Nephron progenitor cell (in vitro differentiated cells): ENCODE results near the gene PLEKHG4B.

ENCODE experiments used
- DNase-seq: peaks from one replicate; pipeline ENCODE4 v3.0.0; 2021
- H3K27ac Mint-ChIP-seq: 2 replicates; pipeline ENCODE4 v1.8.0; 2021; ENCODE audit warnings: mild to moderate bottlenecking, moderate library complexity, mixed read lengths
- H3K27me3 Mint-ChIP-seq: 2 replicates; pipeline ENCODE4 v1.8.0; 2021; ENCODE audit warnings: mild to moderate bottlenecking, low read depth, mixed read lengths; ENCODE audit not compliant: poor library complexity
- H3K36me3 Mint-ChIP-seq: 2 replicates; pipeline ENCODE4 v1.8.0; 2021; ENCODE audit warnings: low read depth, mixed read lengths
- H3K4me1 Mint-ChIP-seq: 2 replicates; pipeline ENCODE4 v1.8.0; 2021; ENCODE audit warnings: mixed read lengths
- H3K4me3 Mint-ChIP-seq: 2 replicates; pipeline ENCODE4 v1.8.0; 2021; ENCODE audit warnings: mild to moderate bottlenecking, moderate library complexity, mixed read lengths
- H3K9me3 Mint-ChIP-seq: 2 replicates; pipeline ENCODE4 v1.8.0; 2021; ENCODE audit warnings: mild to moderate bottlenecking, moderate library complexity, mixed read lengths
- TF ChIP-seq, protein P1 (sequence below): fragments of 200-600 bp; sonication (generic); IDR thresholded peaks from 2 replicates; pipeline ENCODE4 v1.5.0; 2021; ENCODE audit warnings: antibody characterized with exemption

Gene PLEKHG4B

GRCh38 chr5:83029-83428, 8.9 kb upstream of the PLEKHG4B start:
- H3K4me1 Mint-ChIP-seq = peaks cover 22% of the 10 kb centered on the region
- no peak overlapping the region for H3K4me3 Mint-ChIP-seq
- no peaks in the 10 kb centered on the region for H3K9me3 Mint-ChIP-seq
- TF ChIP-seq, protein P1, sequence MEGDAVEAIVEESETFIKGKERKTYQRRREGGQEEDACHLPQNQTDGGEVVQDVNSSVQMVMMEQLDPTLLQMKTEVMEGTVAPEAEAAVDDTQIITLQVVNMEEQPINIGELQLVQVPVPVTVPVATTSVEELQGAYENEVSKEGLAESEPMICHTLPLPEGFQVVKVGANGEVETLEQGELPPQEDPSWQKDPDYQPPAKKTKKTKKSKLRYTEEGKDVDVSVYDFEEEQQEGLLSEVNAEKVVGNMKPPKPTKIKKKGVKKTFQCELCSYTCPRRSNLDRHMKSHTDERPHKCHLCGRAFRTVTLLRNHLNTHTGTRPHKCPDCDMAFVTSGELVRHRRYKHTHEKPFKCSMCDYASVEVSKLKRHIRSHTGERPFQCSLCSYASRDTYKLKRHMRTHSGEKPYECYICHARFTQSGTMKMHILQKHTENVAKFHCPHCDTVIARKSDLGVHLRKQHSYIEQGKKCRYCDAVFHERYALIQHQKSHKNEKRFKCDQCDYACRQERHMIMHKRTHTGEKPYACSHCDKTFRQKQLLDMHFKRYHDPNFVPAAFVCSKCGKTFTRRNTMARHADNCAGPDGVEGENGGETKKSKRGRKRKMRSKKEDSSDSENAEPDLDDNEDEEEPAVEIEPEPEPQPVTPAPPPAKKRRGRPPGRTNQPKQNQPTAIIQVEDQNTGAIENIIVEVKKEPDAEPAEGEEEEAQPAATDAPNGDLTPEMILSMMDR = no peak
- H3K36me3 Mint-ChIP-seq = no peaks in the 10 kb centered on the region
- peak overlapping the region; percentile 46 for H3K27ac Mint-ChIP-seq
- DNase-seq = no peak
- H3K27me3 Mint-ChIP-seq = peaks cover 68% of the 10 kb centered on the region

GRCh38 chr5:85334-85995, 6.5 kb upstream of the PLEKHG4B start:
- no peaks in the 10 kb centered on the region for H3K9me3 Mint-ChIP-seq
- no peaks in the 10 kb centered on the region for H3K36me3 Mint-ChIP-seq
- no peak overlapping the region for H3K27ac Mint-ChIP-seq
- H3K4me3 Mint-ChIP-seq = no peak overlapping the region
- no peak for DNase-seq
- H3K4me1 Mint-ChIP-seq = peaks cover 21% of the 10 kb centered on the region
- TF ChIP-seq, protein P1 = no peak
- H3K27me3 Mint-ChIP-seq = peaks cover 73% of the 10 kb centered on the region

GRCh38 chr5:89337-90286, 2.4 kb upstream of the PLEKHG4B start:
- H3K27me3 Mint-ChIP-seq = peaks cover 59% of the 10 kb centered on the region
- H3K27ac Mint-ChIP-seq = no peak overlapping the region
- H3K4me3 Mint-ChIP-seq = no peak overlapping the region

GRCh38 chr5:90590-91547, 1.1 kb upstream of the PLEKHG4B start:
- H3K9me3 Mint-ChIP-seq = no peaks in the 10 kb centered on the region
- H3K36me3 Mint-ChIP-seq = peaks cover 9% of the 10 kb centered on the region
- DNase-seq = no peak
- TF ChIP-seq, protein P1 = no peak
- H3K4me3 Mint-ChIP-seq = peak overlapping the region; percentile 77
- peaks cover 22% of the 10 kb centered on the region for H3K4me1 Mint-ChIP-seq
- peaks cover 55% of the 10 kb centered on the region for H3K27me3 Mint-ChIP-seq
- no peak overlapping the region for H3K27ac Mint-ChIP-seq

More at GRCh38 chr5:89337-90286, 2.4 kb upstream of the PLEKHG4B start:
- Mint-ChIP-seq H3K9me3 (no peaks in the 10 kb centered on the region), H3K4me1 (peaks cover 22% of the 10 kb centered on the region), H3K36me3 (no peaks in the 10 kb centered on the region)
- DNase-seq = no peak
- TF ChIP-seq, protein P1 = no peak

DNA sequence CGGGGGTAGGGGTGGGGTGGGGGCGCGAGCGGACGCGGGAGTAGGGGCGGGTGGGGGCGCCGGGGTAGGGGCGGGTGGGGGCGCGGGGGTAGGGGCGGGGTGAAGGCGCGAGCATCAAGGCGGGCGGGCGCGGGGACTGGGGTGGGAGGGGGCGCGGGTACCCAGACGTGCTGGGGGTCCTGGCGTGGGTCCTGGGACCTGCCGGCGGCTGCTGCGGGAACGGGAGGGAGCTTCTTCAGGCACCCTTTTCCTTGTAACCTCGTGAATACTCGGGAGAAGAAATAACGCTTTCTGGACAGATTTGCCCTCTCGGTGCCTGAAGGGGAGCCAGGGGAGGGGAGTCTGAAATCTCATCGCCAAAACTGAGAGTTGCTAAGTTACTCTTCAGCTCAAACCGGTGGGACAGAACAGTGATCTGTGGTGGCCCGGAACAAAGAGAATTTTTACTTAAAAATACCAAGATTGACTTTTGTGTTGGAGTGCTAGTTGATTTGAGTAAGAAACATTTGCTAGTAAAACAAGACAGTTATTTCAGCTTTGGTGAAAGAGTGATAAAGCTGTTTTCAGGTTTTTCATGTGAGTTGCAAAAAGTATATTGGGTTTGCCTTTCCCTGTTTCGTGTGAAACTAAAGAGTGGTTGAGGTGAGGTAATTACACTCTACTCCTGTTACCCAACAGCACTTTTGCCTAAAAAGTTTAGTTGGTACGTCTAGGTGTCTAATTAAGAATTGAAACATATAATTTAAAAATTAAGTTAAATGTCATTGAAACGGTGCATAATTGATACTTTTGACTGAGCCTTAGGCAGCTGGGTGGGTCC, 643 bp downstream of the PLEKHG4B start:
- DNase-seq = peak; percentile 51
- Mint-ChIP-seq H3K27ac (peak overlapping the region; percentile 25), H3K27me3 (peaks cover 37% of the 10 kb centered on the region), H3K9me3 (no peaks in the 10 kb centered on the region), H3K4me3 (peak overlapping the region; percentile 87), H3K36me3 (peaks cover 24% of the 10 kb centered on the region), H3K4me1 (peaks cover 22% of the 10 kb centered on the region)
- TF ChIP-seq, protein P1 = no peak
